ENCODE data around the gene CDCP1.
A peak's percentile ranks its signal among the peaks of the same experiment; 100 is the strongest.

Gene CDCP1

DNA sequence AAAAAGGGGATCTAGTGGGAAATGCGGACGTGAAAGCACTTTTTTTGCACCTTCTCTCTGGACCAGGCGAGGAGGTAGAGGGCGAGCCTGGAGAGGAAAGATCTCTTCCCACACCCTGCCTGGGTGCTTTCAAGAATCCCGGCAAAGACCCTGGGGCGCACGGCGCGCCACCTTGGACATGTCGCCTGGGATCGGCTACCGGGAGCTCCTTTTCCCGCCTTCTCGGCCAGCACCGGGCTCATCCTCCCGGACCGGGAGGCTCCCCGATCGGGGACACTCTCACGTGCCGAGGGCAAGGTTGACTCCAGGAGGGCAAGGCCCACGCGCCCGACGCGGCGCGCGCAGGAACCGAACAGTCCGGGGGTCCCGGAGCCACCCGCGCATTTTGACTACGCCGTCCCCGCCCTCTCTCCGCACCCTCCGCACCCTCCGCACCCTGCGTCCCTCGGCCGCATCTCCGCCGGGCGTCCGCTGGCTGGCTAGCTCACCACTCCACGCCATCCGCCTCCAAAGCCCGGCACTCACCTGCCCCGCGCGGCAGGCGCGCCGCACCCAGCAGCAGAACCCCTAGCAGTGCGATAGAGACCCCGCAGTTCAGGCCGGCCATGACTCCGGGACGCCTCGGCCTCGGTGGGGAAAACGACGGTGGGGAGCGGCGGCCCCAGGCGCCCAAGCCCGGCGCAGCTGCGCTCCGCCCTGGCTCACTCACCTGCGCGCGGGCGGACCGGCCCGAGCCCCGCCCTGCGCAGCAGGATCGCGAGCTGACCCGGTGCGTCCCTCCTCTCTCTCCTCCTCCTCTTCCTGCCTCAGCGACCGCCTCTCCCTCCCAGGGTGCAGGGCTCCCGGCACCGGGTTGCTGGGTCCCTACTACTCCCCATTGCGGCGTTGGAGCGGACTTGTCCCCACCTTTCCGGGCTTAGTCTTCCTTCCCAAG is at the start of gene CDCP1:
CDCP1 (minus strand) TSS at position 698 of the 934 bp plus-strand sequence; CDS start at position 607, 91 bp downstream.
- DNase-seq, result peak in 2 of 3 experiments; percentile 43 to 52

DNA sequence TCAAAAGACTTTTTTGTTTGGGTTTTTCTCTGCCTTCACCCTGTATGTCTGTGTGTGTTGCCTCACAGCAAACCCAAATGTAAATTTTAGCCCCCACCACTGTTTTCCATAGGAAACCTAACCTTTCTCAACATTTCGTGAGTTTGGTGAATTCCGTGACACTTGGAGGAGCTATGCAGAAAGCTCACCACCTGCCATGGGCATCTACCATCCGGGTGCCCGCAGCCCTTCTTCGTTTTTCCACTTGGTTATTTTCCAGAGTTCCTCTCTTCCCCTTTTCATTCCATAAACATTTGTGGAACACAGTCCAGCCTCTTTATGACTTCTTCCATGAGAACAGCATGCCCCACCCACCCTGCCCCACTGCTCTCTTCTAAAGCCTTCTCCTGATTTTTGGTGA is 48.6 kb upstream of the CDCP1 start:
- DNase-seq, result no peak

- no peak for DNase-seq
These were observed 45.8 kb upstream of the CDCP1 start for GRCh38 chr3:45191924-45192417.

DNA sequence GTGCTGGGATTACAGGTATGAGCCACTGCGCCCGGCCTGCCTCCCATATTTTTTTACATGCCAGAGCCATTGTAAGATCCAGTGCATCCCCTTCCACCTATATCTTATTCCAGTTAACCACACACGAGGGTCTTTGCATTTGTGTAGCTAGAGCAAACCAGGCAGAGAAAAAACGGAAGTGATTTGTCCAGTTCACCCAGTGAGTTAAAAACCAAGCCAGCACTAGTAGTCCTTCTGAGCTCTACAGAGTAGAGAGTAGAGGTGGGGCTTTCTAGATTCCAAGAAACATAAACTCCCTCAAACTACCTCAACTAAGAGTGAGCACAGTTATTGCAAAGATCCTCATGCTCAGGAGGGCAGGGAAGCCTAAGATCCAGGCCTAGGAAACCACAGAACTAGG is 45.2 kb upstream of the CDCP1 start:
- DNase-seq, result no peak

- peak in 1 of 3 experiments; percentile 4 for DNase-seq
These were observed 42.8 kb upstream of the CDCP1 start for GRCh38 chr3:45188719-45189659.

DNA sequence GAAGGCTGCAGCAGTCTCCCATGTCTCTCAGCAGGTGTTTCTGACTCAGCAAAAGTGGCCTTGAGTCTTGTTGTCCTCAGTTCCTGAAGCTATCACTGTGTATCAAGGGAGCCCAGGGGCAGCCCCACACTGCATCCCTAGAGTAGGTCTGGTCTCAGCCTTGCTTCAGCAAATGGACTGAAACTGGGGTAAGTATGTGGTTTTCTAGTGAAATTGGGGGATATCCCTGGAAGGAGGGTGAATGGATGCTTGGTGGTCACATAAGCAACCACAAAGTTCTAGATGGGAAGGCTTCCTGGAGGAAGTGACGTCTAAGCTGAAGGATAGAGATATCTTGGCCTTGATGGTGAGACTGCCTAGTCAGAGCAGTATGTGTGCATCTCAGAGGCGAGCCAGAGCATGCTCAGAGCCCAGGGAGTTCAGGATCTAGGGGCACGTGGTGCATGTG is 41.5 kb upstream of the CDCP1 start:
- no peak for DNase-seq

- no peak for DNase-seq
These were observed 40.7 kb upstream of the CDCP1 start for GRCh38 chr3:45186871-45187270.

- DNase-seq, result no peak
These were observed 39.3 kb upstream of the CDCP1 start for GRCh38 chr3:45185461-45185860.

- no peak for DNase-seq
These were observed 38.9 kb upstream of the CDCP1 start for GRCh38 chr3:45185052-45185451.

- DNase-seq, result no peak
These were observed 37.7 kb upstream of the CDCP1 start for GRCh38 chr3:45183872-45184262.

- DNase-seq, result peak in 2 of 3 experiments; percentile 19 to 43
These were observed 37.0 kb upstream of the CDCP1 start for GRCh38 chr3:45182915-45183871.

DNA sequence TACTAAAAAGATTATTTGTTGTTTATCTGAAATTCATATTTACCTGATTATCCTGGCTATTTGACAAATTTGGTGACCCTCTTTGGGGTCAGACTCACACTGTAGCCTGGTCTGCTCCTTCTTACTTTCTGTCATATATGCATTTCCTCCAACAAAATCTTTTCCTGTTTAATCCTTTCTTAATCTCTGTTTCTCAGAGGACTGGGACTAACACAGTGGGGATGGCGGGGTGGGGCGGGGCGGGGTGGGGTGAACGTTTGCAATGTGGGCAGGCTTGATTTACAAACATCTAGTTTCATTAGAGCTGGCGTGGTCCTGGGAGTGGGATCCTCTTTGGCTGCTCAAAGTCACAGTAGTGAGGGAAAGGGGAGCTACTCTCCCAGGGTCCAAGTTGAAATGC is 35.3 kb upstream of the CDCP1 start:
- DNase-seq, result no peak

DNA sequence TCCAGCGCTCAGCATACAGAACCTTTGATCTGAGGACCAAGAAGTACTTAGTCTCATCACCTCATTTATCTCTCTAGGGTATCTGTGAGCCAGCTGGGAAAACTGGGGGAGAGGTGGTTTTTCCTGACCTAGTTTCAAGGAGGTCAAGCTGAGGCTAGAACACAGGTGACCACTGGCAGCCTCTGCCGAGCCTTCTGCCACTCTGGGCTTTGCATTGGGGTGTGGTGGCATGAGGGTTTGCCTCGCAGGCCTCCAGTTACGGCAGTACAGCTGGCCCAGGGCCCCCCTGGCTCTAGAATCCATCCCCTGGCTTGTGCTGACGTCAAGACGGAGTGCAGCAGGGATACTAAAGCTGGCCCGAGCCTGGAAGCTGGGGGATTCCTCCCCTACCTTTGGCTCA is 34.7 kb upstream of the CDCP1 start:
- no peak for DNase-seq

- no peak for DNase-seq
These were observed 33.9 kb upstream of the CDCP1 start for GRCh38 chr3:45180051-45180450.

- no peak for DNase-seq
These were observed 33.0 kb upstream of the CDCP1 start for GRCh38 chr3:45179163-45179562.

DNA sequence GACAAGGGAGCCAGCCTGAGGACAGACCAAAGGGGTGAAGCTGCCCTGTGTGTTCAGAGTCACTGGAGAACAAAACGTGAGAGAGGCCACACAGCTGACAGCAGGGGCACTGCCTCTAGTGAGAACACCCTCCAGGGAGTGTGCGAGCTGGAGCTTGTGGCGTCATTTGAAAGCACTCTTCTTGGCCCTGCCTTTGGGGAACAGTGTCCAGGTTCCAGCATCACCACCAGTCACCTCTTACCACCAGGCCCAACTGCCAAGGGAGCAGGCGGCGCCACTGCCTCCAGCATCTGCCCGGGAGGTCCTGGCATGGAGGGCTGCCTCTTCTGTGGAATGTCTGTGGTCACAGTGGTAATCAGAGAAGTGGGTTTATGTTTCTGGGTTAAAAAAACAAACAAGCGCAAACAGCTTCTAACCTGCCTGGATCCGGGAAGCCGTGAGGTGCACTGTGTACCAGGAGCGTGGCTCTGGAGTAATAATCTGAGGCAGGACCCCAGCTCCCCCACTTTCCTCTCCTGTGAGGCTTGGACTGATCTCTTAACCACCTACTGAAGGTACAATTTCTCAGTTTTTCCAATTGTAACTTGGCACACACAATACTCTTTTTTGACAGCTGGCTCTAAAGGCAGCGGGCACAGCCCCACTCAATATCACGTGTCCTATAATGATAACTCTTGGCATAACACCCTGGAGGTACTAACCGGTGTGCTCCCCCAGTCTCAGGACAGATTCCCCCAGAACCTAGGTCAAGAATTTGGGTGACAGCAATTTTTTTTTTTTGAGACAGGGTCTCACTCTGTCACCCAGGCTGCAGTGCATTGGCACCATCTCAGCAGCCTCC is 32.2 kb upstream of the CDCP1 start:
- no peak for DNase-seq

DNA sequence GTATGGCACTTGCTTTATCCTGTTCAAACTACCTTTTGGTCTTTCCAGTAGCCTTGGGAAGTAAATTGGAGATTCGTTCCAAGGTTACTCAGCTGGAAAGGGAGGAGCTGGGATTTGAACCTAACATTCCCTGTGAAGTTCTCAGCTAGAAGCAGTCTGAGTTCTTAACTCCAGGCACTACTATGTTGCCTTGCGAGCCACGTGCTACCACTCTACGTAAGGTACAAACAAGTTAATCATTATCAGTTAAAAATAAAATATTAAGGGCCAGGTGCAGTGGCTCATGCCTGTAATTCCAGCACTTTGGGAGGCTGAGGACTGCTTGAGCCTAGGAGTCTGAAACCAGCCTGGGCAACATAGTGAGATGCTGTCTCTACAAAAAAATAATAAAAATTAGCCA is 30.7 kb upstream of the CDCP1 start:
- no peak for DNase-seq

DNA sequence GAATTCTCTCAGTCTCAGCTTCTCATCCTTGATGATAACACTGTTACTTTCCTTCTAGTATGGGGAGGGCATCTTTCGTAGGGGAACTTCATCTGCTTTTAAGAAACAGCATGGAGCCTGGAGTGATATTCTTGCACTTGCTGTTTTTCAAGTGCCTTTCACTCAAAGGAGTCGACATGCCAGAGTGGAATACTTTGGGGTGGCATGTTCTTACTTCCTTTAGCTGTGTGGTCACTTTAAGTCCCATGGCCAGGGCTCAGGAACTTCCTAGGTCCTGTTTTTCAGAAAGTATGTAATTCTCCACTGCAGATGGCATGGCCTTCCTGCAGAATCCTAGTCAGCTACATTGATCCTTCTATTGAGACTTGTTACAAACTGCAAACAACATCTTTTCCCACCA is 28.1 kb upstream of the CDCP1 start:
- no peak for DNase-seq

DNA sequence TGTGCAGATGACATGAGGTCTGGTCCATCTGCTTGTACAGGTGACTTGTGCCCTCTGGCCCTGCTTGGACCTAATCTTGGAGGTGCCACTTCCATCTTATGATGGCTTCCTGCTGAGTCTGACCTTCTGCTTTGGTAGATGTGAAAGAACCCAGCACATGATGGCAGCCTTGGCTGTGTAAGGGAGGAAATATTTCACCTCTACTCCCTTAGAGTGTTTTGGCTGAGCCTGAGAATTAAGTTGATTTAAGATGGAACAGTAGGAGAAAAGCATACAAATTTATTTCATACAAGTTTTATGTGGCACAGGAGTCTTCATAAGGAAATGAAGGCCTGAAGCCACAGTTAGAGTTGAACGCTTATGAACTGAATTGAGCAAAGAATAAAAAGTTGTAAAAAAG is 27.6 kb upstream of the CDCP1 start:
- DNase-seq, result no peak

DNA sequence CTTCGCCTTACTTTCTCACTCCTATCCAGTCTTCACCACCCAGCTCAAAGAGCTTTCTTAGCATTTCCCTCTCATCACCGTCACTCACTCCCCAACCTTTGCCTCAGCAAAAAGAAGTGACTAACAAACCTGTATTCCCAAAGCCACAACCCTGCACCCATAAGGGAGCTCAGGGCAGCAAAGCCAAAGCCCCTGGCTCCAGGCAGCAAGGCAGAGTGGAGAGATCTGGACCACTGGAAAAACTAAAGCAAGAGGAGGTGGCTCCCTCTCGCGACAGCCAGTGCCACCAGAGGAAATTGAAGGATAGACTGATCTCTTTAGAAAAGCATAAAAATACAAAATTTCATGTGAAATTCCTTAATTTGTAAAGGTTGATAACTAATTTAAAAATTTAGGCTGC is 25.1 kb upstream of the CDCP1 start:
- DNase-seq, result no peak

DNA sequence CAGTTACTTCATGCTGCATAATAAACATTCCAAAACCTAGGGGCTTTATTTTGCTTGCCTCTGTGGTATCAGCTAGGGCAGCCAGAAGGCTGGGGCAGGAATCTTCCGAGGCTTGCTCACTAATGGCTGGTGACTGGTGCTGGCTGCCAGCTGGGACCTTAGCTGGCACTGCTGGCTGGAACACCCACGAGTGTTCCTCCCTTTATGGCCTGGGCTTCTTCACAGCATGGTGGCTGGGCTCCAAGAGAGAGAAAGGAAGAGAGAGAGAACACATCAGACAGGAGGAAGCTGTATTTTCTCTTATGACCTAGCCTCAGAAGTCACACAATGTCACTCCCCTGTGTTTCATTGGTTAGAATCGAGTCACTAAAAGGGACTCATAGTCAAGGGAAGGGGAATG is 23.9 kb upstream of the CDCP1 start:
- no peak for DNase-seq

All from NCI-H1417 (cell line).